GM21786 (cell line): ENCODE measurements around the gene SEC63.
"Not testable (repeated sequence)": the region's sequence is repeated elsewhere in the genome, so short reads cannot be mapped to it uniquely, and the experiment has no call there.

Source experiments
- ATAC-seq: cut with Tn5 transposase; IDR thresholded peaks from one replicate; pipeline ENCODE4 v1.9.1; 2021; ENCODE audit not compliant: unreplicated experiment

Gene SEC63

DNA sequence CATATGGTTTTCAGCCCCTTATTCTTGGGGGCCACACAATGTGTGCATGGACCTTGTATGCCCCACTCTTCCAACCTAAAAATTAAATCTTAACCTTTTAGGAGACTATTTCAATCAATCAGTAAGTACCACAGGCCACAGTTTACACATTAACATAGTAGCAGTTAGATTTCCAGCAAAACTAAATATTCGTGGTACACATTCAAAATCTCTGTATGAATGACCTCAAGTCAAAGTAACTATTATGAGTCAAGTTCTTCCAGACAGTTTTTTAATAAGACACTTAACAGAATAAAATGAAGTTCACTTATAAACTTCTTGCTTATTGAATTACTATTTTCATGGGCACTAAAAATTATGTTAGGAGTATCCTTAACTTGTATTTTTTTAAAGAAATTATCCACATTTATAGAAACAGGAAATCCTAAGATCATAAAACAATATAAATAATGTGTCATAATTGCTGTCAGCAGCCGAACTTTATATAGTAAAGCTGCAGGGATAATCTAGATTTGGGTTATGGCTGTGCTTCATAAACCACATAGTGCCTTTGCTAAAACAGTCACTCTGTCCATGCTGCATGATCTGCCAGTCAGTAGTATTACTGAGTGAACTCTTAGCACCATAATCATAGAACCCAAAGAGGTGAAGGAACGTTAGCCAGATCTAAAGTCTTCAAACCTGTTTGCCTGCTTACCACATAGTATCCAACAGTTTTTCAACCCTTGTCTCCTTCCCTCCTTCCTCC, 21.7 kb downstream of the SEC63 start:
- ATAC-seq: no peak

DNA sequence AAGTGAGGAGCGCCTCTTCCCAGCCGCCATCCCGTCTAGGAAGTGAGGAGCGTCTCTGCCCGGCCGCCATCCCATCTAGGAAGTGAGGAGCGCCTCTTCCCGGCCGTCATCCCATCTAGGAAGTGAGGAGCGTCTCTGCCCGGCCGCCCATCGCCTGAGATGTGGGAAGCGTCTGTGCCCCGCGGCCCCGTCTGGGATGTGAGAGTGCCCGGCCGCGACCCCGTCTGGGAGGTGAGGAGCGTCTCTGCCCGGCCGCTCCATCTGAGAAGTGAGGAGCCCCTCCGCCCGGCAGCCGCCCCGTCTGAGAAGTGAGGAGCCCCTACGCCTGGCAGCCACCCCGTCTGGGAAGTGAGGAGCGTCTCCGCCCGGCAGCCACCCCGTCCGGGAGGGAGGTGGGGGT, 23.8 kb downstream of the SEC63 start:
- ATAC-seq: not testable (repeated sequence)

DNA sequence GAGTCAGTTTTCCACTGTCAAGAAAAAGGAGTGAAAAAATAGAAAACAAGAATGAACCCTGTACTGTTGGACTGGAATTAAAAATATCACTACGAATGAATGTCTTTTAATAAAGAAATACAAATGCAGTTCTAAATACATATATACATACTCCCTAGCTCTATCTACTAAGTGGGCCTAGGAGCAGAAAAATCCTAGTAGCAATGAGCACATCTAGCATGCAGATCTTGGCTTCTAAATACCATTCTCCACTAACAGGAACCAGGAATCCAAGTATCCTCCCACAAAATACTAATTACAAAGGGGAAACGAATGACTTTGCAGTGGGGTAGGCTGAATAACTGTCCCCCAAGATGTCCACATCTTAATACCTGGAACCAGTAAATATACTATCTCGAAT, 25.4 kb downstream of the SEC63 start:
- ATAC-seq: no peak

DNA sequence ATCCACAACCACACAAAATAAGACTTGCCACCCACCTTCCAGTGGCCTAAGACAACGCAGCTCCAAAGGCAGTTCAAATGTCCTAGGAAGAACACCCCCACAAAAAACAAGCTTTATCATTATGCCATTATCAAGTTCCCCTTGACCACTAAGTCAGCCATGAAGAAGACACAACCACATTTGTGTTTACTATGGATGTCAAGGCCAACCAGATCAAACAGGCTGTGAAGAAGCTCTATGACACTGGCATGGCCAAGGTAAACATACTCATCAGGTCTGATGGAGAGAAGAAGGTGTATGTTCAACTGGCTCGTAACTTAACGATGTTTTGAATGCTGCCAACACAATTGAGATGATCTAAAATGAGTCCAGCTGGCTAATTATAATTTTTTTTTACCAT, 26.1 kb downstream of the SEC63 start:
- no peak for ATAC-seq

DNA sequence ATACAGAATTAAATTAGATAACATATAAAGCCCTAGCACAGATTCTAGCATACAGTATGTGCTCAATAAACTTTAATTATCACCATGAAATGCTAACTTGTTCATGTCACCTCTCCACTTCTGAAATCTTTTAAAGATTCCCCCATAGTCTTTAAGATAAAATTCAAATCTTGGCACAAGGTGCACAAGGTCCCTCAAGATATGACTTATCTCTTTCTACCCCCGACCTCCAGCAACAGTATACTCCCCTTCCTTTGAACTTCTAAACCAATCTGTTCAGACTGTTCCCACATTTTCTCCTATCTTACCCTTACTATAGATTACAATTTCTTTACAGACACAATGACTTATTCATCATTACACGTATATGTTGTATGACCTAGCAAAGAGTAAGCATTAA, 29.0 kb downstream of the SEC63 start:
- ATAC-seq: no peak

DNA sequence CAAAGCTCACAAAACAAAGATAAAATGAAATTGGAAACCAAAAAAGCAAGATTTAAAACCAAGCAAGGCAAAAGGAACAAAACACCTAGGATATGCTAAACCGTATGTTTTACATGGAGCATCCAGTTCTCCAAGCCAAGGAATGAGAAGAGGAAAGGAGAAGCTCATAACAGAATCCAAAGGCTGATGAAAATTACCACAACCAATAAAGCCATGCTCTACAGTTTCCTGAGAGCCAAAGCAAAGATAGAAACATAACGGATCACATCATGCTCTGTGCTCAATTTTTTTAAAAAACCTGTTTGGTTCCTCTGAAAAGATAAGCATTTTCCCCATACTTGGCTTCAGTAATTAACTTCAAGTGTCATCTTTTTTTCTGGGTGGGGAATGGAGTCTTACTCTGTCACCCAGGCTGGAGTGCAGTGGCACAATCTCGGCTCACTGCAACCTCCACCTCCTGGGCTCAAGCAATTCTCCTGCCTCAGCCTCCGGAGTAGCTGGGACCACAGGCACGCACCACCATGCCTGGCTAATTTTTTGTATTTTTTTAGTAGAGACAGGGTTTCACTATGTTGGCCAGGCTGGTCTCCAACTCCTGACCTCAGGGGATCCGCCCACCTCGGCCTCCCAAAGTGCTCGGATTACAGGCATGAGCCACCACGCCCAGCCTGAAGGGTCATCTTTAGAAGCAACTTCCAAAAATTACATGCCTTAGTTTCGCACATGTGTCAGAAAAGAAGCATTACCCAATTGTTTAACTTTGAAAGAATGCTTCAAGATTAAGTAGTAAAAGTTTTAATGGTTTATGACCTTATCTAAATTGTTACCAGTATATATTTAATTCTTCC, 31.1 kb downstream of the SEC63 start:
- ATAC-seq: not testable (repeated sequence)

DNA sequence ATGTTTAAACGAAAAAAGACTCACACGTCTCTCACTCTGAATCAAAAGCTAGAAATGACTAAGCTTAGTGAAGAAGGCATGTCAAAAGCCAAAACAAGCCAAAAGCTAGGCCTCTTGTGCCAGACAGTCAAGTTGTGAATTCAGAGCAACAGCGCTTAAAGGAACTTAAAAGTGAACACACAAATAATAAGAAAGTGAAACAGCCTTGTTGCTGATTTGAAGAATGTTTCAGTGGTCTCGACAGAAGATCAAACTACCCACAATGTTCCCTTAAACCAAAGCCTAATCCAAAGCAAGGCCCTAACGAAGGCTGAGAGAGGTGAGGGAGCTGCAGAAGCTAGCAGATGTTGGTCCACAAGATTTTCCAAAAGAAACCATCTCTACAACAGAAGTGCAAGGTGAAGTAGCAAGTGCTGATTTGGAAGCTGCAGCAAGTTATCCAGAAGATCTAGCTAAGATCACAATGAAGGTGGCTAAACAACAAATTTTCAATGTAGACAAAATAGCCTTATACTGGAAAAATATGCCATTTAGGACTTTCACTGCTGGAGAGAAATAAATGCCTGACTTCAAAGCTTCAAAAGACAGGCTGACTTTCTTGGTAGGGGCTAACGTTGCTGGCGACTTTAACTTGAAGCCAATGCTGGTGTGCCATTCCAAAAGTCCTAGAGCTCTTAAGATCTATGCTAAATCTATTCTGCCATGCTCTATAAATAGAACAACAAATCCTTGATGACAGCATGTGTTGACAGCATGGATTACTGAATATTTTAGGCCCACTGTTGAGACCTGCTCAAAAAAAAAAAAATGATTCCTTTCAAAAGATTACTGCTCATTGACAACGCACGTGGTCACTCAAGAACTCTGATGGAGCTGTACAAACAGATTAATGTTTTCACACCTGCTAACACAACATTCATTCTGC, 40.3 kb downstream of the SEC63 start:
- ATAC-seq: peak; percentile 61

DNA sequence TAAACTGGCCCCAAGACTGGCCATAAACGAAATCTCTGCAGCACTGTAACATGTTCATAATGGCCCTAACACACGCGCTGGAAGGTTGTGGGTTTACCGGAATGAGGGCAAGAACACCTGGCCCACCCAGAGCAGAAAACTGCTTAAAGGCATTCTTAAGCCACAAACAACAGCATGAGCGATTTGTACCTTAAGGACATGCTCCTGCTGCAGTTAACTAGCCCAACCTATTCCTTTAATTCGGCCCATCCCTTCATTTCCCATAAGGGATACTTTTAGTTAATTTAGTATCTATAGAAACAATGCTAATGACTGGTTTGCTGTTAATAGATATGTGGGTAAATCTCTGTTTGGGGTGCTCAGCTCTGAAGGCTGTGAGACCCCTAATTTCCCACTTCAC, 41.0 kb downstream of the SEC63 start:
- ATAC-seq: not testable (repeated sequence)

DNA sequence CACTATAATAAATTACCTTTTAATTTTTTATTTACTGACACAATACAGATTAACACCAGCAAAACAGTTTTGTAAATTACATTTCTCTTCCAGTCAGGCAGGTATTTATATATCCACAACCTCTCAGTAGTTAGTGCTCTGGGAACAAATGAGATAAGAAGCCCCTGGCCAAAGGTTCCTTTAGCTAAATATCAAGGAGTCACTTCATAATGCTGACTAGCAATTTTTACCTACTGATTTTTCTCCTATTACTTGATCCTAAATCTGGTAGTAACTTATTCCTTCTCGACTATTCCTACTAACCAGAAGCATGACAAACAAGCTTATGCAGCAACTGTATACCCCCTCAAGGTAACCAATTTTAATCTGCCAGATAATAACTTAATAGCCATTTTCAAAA, 46.3 kb downstream of the SEC63 start:
- no peak for ATAC-seq

DNA sequence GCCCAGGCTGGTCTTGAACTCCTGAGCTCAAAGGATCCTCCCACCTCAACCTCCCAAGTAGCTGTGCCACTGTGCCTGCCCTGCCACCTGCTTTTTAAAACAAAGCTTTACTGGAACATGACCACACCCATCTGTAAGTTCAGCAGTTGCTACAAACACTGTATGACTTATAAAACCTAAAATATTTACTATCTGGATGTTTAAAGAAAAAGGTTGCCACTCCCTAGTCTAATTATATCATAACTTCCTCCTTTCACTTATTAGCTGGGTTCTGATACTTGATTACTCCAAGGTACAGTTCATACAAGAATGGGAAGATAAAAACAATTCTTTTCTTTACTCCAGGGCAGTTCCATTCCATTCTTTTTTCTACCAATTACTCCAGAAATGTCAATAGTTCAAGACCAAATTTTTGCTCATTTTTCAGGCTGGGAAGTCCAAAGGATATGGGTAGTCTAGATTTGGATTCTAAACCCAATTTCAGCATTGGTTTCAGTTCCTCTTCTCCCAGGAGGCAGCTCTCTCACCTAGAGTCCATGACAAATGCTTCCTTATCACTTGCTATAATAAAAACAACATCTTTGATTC, 63.1 kb downstream of the SEC63 start:
- peak; percentile 66 for ATAC-seq

DNA sequence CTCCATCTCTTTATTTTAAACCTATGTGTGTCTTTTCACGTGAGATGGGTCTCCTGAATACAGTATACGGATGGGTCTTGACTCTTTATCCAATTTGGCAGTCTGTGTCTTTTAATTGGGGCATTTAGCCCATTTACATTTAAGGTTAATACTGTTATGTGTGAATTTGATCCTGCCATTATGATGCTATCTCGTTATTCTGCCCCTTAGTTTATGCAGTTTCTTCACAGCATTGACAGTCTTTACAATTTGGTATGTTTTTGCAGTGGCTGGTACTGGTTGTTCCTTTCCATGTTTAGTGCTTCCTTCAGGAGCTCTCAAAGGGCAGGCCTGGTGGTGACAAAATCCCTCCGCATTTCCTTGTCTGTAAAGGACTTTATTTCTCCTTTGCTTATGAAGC, 67.6 kb downstream of the SEC63 start:
- ATAC-seq: not testable (repeated sequence)

DNA sequence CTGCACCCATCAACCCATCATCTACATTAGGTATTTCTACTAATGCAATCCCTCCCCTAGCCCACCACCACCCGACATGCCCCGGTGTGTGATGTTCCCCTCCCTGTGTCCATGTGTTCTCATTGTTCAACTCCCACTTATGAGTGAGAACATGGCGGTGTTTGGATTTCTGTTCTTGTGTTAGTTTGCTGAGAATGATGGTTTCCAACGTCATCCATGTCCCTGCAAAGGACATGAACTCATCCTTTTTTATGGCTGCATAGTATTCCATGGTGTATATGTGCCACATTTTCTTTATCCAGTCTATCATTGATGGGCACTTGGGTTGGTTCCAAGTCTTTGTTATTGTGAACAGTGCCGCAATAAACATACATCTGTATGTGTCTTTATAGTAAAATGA, 72.1 kb downstream of the SEC63 start:
- ATAC-seq: not testable (repeated sequence)

DNA sequence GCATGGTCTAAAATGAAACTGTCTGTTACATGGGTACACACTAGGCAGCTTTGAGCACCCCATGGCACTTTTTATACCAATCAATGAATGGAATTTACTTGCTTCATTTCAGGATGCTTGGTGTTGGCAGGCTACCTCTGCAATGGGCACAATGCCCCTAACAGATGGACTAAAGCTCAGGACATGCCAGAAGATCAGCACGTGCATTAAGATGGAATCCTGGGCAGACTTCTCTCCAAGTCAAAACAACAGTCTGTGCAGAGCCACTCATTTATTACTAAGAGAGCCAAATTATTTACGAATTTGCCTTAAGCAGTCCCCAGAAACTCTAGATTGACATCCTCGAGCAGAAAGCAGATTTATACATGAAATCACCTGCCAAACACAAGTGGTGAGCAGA, 78.1 kb downstream of the SEC63 start:
- no peak for ATAC-seq

DNA sequence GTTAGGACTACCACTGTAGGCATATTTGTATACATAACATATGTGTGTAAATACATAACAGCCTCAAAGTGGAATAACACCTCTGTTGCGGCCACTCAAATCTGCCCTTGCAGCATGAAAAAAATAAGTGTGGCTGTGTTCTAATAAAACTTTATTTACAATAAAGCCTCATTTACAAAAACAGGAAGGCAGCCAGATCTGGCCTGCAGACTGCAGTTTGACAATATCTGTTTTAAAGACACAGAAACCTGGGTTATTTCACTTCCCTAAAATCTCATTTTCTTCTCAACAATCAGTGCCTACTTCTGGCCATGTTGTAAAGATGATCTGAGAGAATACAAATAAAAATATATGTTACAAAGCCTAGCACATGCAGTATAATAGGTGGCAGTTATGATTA, 80.0 kb downstream of the SEC63 start:
- peak; percentile 69 for ATAC-seq

DNA sequence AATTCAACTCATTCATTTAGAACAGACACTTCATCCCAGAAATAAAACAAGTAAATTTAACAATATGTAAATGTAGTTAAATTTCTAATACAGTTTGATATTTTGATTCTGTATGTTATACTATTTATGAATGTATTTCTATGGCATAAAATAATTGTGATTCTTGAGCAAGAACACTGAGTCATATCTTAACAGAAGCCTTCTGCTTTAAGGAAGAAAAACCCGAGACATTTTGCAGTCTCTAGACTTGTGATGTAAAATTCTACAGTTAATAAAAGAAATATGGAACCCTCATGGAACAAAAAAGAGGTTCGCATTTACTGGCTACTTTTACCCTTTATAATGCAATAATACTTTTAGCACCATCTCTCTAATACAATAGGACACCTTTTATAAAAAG, 86.0 kb downstream of the SEC63 start:
- ATAC-seq: no peak

DNA sequence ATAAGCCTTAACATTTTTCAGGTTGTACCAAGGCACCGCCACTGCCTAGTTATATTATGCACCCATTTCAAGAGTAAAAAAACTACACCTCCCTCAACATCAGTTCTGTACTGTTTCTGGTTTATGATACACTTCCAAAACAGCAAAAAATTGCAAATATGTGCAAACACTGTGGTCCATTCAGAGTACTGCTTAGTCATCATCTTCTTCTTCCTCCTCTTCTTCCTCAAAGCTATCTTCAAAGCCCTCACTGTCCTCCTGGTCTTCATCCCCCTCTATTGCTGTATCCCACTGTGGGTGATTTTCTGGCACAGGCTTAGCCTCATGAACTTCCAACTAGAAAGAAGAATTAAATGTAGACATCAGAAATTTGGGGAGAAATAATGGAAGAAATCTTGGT, 86.5 kb downstream of the SEC63 start:
- not testable (repeated sequence) for ATAC-seq

DNA sequence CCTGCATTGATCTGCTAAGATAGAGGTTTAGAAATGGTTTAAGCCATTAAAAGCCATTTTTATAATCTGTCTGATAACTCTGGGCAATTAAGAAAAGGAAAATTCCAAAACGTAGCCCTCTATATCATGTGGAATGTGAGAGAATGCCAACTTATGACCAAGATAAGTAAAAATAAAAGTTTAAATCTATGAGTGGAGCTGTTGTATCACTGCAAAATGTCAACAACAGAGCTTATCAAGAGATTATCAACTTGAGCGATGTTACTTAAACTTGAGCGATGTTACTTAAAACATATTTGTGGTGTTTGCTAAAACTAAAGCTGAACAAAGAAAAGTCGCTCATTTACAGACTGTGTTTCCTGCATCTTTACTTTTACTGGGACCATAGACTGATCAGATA, 87.0 kb downstream of the SEC63 start:
- no peak for ATAC-seq

DNA sequence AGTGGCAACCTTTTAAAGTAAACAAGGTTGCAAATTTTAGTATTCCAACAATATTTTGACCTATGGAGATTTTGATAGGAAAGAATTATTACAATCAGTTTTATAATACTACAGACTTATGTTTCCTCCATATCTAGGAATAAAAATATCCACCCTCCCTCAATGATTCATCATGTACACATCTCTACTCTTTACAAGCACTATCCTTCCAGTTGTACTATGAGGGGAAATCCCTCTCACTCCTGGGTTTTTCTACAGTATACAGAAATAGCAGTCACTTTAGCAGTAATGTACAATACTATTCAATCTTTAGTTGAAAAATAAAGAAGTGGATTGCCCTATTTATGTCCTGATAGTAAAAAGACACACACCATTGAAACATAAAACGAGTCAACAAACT, 87.6 kb downstream of the SEC63 start:
- no peak for ATAC-seq

DNA sequence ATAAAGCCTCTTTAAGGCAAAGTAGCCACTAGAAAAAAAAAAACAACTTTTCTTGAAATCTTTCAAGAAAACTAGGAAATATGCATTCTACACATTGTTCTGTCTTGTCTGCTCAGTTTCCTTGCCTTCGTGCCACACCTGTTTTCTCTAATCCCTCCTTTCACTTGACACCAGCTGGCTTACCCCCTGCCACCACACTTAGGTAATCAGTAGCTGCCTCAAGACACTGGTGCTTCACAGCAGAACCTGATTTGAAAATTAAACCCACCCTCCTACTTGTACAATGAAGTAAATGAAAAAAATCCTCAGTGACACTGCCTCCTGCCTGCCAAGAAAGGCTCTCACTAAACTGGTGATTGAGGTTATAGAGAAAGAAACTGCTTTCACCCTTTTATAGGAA, 88.1 kb downstream of the SEC63 start:
- no peak for ATAC-seq

DNA sequence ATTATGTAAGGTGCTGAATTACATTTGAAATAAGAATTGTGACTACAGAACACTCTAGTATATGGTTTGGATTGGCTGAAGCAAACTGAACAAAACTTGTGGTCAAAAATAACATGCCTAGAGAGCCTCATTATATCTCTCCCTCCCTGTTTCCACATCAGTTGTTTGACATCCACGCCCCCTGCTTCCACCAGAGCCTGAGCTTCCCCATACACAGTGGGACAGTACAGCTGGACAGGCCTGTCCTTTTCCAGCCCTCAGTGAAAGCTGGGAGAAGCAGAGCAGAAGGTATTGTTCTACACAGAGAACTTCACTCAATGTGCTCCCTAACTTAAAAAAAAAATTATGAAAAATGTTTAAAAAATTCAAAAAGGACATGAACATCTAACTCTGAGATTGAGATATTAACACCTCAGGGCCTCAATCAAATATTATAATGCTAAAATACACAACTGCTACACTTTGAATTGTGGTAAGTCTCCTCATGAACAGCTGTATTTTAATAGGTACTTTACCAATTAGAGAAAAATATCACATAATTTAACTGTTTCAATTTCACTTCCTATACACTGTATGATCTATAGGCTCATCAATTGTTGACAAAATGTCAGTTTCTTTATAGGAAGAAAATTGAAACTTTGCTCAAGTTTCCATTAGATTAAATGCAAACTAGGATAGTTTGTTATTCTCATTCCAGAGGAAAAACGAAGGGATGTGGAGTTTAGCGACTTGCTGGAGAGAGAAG, 89.0 kb downstream of the SEC63 start:
- no peak for ATAC-seq
